NCI-H82 treated with DMSO at 0.1 percent for 48 hours (cell line): ENCODE measurements around the gene SLC25A25.

Experiments
- DNase-seq: peaks from one replicate; lab custom pipeline; 2025; ENCODE audit not compliant: unreplicated experiment; lab: John Stamatoyannopoulos, UW

SLC25A25 gene

GRCh38 chr9:128143525-128144238 is 75.7 kb downstream of the SLC25A25 start:
- no peak for DNase-seq

GRCh38 chr9:128144239-128145181 is 76.5 kb downstream of the SLC25A25 start:
- no peak for DNase-seq

GRCh38 chr9:128145536-128145935 is 77.5 kb downstream of the SLC25A25 start:
- no peak for DNase-seq

- DNase-seq: no peak
These were observed 77.9 kb downstream of the SLC25A25 start for GRCh38 chr9:128145951-128146351.

GRCh38 chr9:128146591-128147120 is 78.6 kb downstream of the SLC25A25 start:
- no peak for DNase-seq

- no peak for DNase-seq
These were observed 80.5 kb downstream of the SLC25A25 start for GRCh38 chr9:128148509-128149000.

- no peak for DNase-seq
These were observed 81.1 kb downstream of the SLC25A25 start, which contains the start of gene LCN2 for GRCh38 chr9:128149001-128149701. TSS of gene LCN2 (plus strand) at chr9:128149453. CDS start at chr9:128149526, 73 bp downstream.

GRCh38 chr9:128149951-128150593 is 82.0 kb downstream of the SLC25A25 start:
- no peak for DNase-seq

GRCh38 chr9:128150594-128151308 is 82.7 kb downstream of the SLC25A25 start:
- no peak for DNase-seq

- DNase-seq: no peak
These were observed 83.5 kb downstream of the SLC25A25 start for GRCh38 chr9:128151309-128152132.

- no peak for DNase-seq
These were observed 84.4 kb downstream of the SLC25A25 start for GRCh38 chr9:128152133-128153059.

GRCh38 chr9:128153060-128153946 is 85.3 kb downstream of the SLC25A25 start:
- no peak for DNase-seq

- no peak for DNase-seq
These were observed 86.1 kb downstream of the SLC25A25 start for GRCh38 chr9:128153947-128154695.

GRCh38 chr9:128155736-128156500 is 87.9 kb downstream of the SLC25A25 start:
- DNase-seq: no peak
